GM12864 (cell line): ENCODE results near the gene TOM1.

Experiments used
- DNase-seq: peaks from one replicate; pipeline ENCODE4 v3.0.0-alpha.2; 2011; ENCODE audit warnings: low read depth
- H3K4me3 ChIP-seq: 2 replicates; pipeline ENCODE4 v1.5.1; 2011; ENCODE audit warnings: mild to moderate bottlenecking, low read depth, low read length, control low read depth
- TF ChIP-seq, protein P1 (sequence below): IDR thresholded peaks from 2 replicates; pipeline ENCODE4 v1.5.1; 2011; ENCODE audit warnings: low read depth, mild to moderate bottlenecking, moderate library complexity, low read length, control low read depth, inconsistent platforms; ENCODE audit errors: missing control alignments

The TOM1 gene

DNA sequence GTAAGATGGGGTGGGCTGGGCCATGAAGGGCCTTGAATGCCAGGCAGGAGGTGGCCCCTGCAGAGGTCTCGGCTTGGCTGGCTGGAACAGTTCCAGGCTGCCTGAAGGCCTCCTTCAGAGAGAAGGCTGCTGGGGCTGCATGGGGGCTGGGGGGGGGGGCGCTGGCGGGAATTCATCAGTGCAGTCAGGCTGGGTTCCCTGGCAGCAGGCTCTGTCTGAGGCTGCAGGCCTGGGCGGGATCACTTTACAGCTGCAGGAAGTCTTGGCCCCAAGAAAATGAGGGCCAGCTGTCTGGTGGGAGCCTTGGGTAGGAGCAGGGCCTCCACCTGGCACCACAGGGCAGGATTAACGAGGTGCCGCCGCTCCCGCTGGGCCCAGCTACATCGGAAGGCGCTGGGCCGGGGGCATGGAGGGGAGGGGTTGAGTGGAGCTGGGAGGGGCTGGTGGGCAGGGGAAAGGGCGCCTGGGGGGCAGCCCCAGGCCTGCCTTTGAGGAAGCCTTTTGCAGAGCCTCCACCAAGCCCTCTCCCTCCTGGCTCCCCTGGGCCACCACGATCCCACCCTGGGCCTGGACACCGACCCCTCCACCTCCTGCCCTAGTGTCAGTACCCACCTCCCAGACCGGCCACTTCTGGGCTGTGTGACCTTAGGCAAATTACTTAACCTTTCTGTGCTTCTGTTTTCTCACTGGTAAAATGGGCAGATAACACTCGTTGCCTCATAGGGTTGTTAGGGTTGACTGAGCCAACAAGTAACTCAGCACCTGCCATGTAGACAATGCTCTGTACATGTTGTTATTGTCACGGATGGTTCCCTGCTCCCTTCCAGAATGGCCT is 50.2 kb downstream of the TOM1 start:
- DNase-seq, result no peak
- H3K4me3 ChIP-seq, result no peak overlapping the region
- TF ChIP-seq, protein P1, sequence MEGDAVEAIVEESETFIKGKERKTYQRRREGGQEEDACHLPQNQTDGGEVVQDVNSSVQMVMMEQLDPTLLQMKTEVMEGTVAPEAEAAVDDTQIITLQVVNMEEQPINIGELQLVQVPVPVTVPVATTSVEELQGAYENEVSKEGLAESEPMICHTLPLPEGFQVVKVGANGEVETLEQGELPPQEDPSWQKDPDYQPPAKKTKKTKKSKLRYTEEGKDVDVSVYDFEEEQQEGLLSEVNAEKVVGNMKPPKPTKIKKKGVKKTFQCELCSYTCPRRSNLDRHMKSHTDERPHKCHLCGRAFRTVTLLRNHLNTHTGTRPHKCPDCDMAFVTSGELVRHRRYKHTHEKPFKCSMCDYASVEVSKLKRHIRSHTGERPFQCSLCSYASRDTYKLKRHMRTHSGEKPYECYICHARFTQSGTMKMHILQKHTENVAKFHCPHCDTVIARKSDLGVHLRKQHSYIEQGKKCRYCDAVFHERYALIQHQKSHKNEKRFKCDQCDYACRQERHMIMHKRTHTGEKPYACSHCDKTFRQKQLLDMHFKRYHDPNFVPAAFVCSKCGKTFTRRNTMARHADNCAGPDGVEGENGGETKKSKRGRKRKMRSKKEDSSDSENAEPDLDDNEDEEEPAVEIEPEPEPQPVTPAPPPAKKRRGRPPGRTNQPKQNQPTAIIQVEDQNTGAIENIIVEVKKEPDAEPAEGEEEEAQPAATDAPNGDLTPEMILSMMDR, result no peak

DNA sequence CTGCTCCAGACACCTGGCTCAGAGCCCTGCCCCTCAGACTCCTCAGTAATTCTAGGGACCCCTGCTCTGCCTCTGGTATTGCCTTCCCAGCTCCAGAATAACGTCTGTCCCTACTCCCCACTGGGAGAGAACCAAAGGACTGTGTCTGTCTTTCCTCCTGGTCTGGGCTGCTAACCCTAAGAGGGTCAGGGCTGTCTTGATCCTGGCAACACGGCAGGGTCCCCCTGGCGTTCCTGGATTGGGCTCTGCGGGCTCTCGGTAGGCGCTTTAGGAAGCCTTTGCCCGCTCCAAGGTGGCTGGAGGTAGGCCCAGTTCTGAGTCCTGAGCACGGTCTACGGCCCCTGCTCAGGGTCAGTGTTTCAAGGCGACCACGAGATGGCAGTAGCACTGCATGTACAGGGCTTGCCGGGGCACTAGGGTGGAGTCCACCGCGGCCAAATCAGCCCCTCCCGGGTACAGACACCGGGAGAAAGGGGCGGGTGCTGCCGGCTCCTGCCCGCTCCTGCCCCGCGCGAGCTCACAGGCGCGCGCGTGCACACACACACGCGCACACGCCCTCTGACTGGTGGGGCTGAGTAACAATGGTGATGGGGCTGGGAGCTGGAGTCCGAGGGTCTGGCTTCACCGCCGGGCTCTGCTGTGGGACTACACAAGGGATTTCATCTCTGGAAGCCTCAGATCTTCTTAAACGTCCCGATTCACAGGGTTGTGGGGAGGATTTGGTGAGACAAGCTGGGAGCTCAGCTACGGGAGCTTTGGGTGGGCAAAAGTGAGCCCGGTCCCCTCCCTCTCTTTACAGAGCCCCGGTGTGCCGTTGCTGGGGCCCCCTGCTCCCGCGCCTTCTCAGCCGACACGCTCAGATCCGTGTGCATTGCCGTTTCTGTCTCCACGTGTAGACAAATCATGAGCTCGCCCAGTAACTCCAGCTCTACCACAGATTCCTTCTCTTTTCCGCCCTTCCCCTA is 51.1 kb downstream of the TOM1 start:
- H3K4me3 ChIP-seq, result peak overlapping the region; percentile 50
- DNase-seq, result peak; percentile 75

DNA sequence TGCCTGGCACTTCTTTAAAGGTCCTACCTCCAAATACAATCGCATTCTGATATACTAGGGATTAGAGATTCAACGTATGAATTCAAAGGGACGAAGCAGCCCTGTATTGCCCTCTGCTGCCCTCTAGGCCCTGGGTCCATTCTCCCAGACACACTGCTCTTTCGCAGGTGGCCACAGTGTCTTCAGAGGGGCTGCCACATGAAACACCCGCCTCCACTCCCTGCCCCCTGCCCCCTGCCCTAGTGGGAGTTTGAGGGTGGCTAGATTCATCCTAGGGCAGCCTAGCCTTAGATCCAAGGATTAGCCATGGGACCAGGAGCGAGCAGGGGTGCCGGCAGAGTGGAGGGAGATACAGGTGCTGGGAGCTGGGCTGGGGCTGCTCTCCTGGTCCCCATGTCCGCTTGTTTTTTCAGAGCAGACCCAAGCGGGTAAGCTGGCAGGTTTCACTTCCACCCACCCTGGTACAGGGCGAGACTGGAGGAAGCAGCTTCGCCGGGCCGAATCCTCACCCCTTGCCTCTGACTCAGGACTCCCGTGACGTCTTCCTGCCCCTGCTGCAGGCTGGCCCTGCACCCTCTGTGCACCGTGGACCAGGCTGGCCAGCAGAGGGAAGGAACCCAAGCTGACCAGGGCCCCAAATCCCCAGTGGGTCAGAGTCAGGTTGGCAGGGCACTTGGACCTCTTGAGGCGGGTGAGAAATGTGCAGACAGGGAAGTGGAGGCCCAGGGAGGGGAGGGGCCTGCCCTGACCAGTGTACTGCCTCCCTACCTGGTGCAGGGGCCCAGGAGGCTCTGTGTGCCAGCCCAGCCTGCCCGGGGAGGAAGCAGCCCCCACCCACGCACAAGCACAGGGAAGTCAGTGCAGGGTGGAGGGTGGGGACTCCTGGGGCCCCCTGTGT is 52.8 kb downstream of the TOM1 start:
- TF ChIP-seq, protein P1, result peak; percentile 45
- no peak for DNase-seq
- H3K4me3 ChIP-seq, result no peak overlapping the region

More for the DNA sequence above, 51.1 kb downstream of the TOM1 start:
- TF ChIP-seq, protein P1, result peak; percentile 87

DNA sequence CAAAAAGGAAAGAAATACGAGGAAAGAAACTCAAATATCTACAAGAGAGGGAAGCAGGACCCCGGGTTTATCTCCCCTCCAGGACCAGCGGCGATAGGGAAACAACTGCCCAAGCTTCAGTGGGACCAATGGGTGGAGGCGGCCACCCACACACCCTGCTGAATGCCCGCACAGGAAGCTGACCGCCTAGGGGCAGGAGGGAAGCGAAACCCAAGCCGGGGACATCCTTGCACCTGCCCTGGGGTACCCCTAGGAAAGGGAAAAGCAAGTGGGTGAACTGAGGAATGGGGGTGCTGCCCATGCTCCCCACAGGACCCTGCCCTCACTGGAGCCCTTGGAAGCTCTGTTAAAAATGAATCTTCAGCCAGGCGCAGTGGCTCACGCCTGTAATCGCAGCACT is 53.6 kb downstream of the TOM1 start:
- TF ChIP-seq, protein P1, result no peak
- no peak overlapping the region for H3K4me3 ChIP-seq
- DNase-seq, result no peak

DNA sequence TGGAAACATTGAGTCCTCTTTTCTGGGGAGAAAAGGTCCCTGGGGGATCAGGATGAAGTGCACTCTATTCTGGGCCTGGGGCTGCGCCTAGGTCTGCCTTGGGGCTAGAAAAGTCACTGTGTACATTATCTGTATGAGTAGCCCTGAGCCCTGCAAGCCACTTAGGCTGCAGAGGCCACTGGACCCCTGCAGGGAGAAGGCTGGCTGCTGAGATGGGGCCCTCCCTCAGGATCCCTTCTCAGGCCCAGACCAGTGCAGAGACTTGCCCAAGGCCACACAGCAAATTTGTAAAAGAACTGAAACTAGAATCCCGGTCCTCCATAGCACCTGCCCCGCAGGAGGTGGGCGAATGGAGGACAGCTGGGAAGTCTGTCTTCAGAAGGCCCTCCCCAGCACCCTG is 54.4 kb downstream of the TOM1 start:
- H3K4me3 ChIP-seq, result no peak overlapping the region
- TF ChIP-seq, protein P1, result no peak
- no peak for DNase-seq

DNA sequence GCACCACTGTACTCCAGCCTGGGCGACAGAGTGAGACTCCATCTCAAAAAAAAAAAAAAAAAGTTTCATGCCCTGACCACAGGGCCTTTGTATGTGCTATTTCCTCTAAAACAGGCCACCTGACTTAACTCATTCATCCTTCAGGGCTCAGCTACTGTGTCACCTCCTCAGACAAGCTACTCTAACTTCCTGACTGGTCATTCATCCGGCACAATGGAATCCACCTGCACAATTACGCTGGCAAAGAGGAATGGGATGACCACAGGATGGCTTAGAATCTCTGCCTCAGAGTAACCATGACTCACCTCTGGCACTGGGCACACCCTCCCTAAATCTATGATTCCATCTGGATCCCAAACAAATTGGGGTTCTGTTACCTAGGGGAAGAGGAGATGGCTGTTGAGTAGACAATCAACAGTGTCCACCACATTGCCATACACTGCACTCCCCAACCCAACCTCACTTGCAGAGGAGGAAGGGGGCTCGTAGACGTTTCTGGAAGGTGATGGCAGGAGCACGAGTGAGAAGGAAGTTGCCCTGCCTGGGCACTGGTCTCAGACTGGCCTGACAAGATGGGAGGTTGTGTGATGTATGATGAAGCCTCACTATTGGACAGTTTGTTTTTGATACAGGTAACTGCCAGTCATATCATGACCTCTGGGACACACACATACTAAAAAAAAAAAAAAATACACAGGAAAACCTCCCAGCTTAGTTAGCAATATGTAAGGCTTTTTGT is 58.4 kb downstream of the TOM1 start:
- no peak for DNase-seq
- no peak overlapping the region for H3K4me3 ChIP-seq
- TF ChIP-seq, protein P1, result no peak
